Panc1 (cell line): ENCODE results near the gene GPC3.

ENCODE experiments used
- CTCF ChIP-seq: fragments of 450-650 bp; IDR thresholded peaks from 2 replicates; pipeline ENCODE4 v1.5.1; 2017; ENCODE audit warnings: mild to moderate bottlenecking
- POLR2AphosphoS5 ChIP-seq: IDR thresholded peaks from 2 replicates; pipeline ENCODE4 v1.6.1; 2012; ENCODE audit warnings: mild to moderate bottlenecking, low read depth, low read length, moderate library complexity

- TF ChIP-seq CTCF (no peak), POLR2AphosphoS5 (no peak)
Observed at GRCh38 chrX:133689997-133690599, 295.3 kb downstream of the GPC3 start.
